OCI-LY3 (cell line): ENCODE measurements around the gene CR2.

Experiments used
- H2AFZ ChIP-seq: fragments of 200-600, 300-600 bp; shearing (Covaris generic); 2 replicates; pipeline ENCODE4 v1.6.0; 2014; ENCODE audit warnings: antibody characterized with exemption, low read depth, low read length
- H3K27ac ChIP-seq: fragments of 200-600, 300-600 bp; sonication (generic); 2 replicates; pipeline ENCODE4 v1.5.1; 2014; ENCODE audit warnings: mild to moderate bottlenecking, low read length, moderate library complexity, mixed read lengths
- H3K27me3 ChIP-seq: fragments of 200-600, 300-600 bp; sonication (generic); 2 replicates; pipeline ENCODE4 v1.6.1; 2014; ENCODE audit warnings: low read depth, low read length, mixed read lengths
- H3K36me3 ChIP-seq: fragments of 200-600, 300-600 bp; sonication (generic); replicated peaks from 2 replicates; pipeline ENCODE3; 2014; ENCODE audit warnings: low read depth, low read length, mixed read lengths
- H3K4me1 ChIP-seq: fragments of 300-600, 200-600 bp; sonication (generic); 2 replicates; pipeline ENCODE4 v1.6.1; 2014; ENCODE audit warnings: low read length, mixed read lengths
- H3K4me2 ChIP-seq: fragments of 200-600, 300-600 bp; sonication (generic); 2 replicates; pipeline ENCODE4 v1.6.1; 2014; ENCODE audit warnings: low read length, mixed read lengths
- H3K4me3 ChIP-seq: fragments of 300-600, 200-600 bp; sonication (generic); 2 replicates; pipeline ENCODE4 v1.5.1; 2014; ENCODE audit warnings: antibody characterized with exemption, mild to moderate bottlenecking, low read length, moderate library complexity
- H3K79me2 ChIP-seq: fragments of 300-600, 200-600 bp; shearing (Covaris generic); 2 replicates; pipeline ENCODE4 v1.6.1; 2014; ENCODE audit warnings: mild to moderate bottlenecking, low read length, mixed read lengths
- H3K9ac ChIP-seq: fragments of 300-600, 200-600 bp; shearing (Covaris generic); 2 replicates; pipeline ENCODE4 v1.6.0; 2014; ENCODE audit warnings: mild to moderate bottlenecking, low read length, moderate library complexity
- H3K9me3 ChIP-seq: fragments of 200-600, 300-600 bp; shearing (Covaris generic); 2 replicates; pipeline ENCODE4 v1.6.1; 2014; ENCODE audit warnings: low read length, mixed read lengths; ENCODE audit not compliant: insufficient read depth
- H4K20me1 ChIP-seq: fragments of 200-600, 300-600 bp; sonication (generic); 2 replicates; pipeline ENCODE4 v1.6.1; 2016; ENCODE audit warnings: low read length, mixed read lengths; ENCODE audit not compliant: insufficient read depth
- EZH2phosphoT487 ChIP-seq: fragments of 200-600 bp; shearing (Covaris generic); IDR thresholded peaks from 2 replicates; pipeline ENCODE4 v1.6.1; 2018; ENCODE audit warnings: antibody characterized with exemption, mixed run types, low read depth
- TF ChIP-seq, protein P1 (sequence below): fragments of 200-600, 300-600 bp; sonication (generic); IDR thresholded peaks from 2 replicates; pipeline ENCODE4 v1.5.1; 2014; ENCODE audit warnings: antibody characterized with exemption, low read length, low read depth

CR2 gene

DNA sequence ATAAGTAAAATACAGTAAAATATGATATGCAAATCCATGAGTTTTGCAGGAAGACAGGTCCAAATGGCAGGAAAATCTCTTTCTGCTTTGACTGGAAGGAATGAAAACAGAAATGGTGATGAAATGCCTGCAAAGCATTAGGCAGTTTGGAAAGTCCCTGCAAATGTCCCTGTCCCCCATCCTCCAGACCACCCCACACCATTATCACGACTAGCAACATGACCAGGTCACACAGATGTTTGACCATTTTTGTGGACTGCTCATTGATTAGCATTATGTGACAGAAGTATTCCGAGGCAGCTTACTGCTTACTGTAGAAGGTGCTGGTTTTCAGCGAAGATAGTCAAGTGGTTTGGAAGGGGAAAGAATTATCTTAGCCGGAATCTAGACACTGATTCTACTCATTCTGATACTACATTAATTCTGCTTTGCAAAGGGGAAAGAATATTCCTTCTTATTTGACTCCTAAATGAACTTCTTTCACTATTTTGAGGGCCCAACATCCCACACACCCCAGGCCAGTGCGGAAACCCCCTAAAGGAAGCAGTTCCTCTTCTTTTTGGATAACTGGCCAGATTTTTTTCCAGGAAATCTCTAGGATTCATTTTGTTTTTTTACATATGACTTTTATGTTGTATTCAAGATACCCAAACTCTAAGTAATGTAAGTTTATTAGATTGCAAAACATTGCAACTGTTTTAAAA, 9.5 kb upstream of the CR2 start:
- peak overlapping the region; percentile 32 for H3K4me3 ChIP-seq
- peak overlapping the region; percentile 70 for H3K4me2 ChIP-seq
- H3K9me3 ChIP-seq = no peaks in the 10 kb centered on the region
- H3K9ac ChIP-seq = no peak overlapping the region
- peaks cover 19% of the 10 kb centered on the region for H3K4me1 ChIP-seq
- no peaks in the 10 kb centered on the region for H4K20me1 ChIP-seq
- peak overlapping the region; percentile 5; the same call in 1 of the 2 replicates for H3K27ac ChIP-seq
- H3K27me3 ChIP-seq = peaks cover 3% of the 10 kb centered on the region
- no peak overlapping the region for H2AFZ ChIP-seq
- H3K79me2 ChIP-seq = no peaks in the 10 kb centered on the region
- no peaks in the 10 kb centered on the region for H3K36me3 ChIP-seq
- no peak for TF ChIP-seq EZH2phosphoT487
- TF ChIP-seq, protein P1, sequence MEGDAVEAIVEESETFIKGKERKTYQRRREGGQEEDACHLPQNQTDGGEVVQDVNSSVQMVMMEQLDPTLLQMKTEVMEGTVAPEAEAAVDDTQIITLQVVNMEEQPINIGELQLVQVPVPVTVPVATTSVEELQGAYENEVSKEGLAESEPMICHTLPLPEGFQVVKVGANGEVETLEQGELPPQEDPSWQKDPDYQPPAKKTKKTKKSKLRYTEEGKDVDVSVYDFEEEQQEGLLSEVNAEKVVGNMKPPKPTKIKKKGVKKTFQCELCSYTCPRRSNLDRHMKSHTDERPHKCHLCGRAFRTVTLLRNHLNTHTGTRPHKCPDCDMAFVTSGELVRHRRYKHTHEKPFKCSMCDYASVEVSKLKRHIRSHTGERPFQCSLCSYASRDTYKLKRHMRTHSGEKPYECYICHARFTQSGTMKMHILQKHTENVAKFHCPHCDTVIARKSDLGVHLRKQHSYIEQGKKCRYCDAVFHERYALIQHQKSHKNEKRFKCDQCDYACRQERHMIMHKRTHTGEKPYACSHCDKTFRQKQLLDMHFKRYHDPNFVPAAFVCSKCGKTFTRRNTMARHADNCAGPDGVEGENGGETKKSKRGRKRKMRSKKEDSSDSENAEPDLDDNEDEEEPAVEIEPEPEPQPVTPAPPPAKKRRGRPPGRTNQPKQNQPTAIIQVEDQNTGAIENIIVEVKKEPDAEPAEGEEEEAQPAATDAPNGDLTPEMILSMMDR = no peak

DNA sequence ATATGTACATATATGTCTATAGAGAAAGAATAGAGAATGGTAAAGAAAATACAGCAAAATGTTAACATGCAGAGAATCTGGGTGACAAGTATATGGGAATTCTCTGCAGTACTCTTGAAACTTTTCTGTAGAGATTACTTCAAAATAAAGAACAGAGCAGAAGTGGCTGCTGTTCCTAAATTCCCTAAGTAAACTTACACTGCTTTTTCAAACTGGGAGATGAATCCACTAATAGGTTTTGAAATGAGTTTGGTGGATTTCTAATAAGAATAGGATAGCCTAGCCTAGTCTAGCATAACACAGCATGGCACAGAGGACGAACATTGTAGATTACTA, 450 bp upstream of the CR2 start:
- Histone ChIP-seq H3K4me2 (peak overlapping the region; percentile 89), H3K27ac (no peak overlapping the region), H2AFZ (peak overlapping the region; percentile 81)

DNA sequence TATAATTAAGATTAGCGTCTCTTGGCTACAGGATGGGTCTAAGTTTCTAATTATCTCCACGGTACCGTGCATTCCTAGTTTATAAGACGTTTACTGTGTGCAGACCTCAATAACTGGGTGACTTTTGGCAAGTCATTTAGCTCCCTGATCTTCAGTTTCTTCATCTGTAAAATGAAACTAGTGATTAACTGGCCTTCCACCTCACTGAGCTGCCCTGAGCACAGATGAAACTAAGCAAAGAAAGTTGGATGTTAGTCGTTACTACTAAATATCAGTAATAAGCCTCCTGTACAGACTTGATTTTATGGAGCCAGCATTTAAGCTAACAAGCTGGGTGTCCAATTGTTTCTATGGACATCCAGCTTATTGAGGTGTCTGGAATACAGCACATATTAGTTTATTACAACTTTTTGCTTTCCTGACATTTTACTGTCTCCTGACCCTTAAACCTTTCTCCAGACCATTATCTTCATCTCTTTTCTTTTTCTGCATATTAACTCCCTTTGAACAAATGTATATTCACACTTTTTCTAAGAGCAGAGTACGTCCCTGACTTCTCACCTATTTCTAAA, 1.1 kb downstream of the CR2 start:
- peak overlapping the region; percentile 89 for H3K4me2 ChIP-seq
- H3K27me3 ChIP-seq = peaks cover 24% of the 10 kb centered on the region
- peaks cover 15% of the 10 kb centered on the region for H3K4me1 ChIP-seq
- TF ChIP-seq EZH2phosphoT487 = no peak
- TF ChIP-seq, protein P1 = no peak
- no peaks in the 10 kb centered on the region for H3K36me3 ChIP-seq
- H3K27ac ChIP-seq = no peak overlapping the region
- H3K79me2 ChIP-seq = no peaks in the 10 kb centered on the region
- H3K9ac ChIP-seq = peak overlapping the region; percentile 66
- no peaks in the 10 kb centered on the region for H3K9me3 ChIP-seq
- no peaks in the 10 kb centered on the region for H4K20me1 ChIP-seq
- peak overlapping the region; percentile 85 for H3K4me3 ChIP-seq
- peak overlapping the region; percentile 81 for H2AFZ ChIP-seq

More for the DNA sequence above, 450 bp upstream of the CR2 start:
- H3K36me3 ChIP-seq = no peaks in the 10 kb centered on the region
- no peaks in the 10 kb centered on the region for H3K9me3 ChIP-seq
- no peaks in the 10 kb centered on the region for H4K20me1 ChIP-seq
- H3K79me2 ChIP-seq = no peaks in the 10 kb centered on the region
- peak overlapping the region; percentile 66; the same call in 1 of the 2 replicates for H3K9ac ChIP-seq
- peak overlapping the region; percentile 85 for H3K4me3 ChIP-seq
- TF ChIP-seq EZH2phosphoT487 = 0 out of 2 replicates have a peak, but pooled peaks have one; percentile 10
- TF ChIP-seq, protein P1 = no peak
- H3K27me3 ChIP-seq = peaks cover 34% of the 10 kb centered on the region
- H3K4me1 ChIP-seq = peaks cover 15% of the 10 kb centered on the region

DNA sequence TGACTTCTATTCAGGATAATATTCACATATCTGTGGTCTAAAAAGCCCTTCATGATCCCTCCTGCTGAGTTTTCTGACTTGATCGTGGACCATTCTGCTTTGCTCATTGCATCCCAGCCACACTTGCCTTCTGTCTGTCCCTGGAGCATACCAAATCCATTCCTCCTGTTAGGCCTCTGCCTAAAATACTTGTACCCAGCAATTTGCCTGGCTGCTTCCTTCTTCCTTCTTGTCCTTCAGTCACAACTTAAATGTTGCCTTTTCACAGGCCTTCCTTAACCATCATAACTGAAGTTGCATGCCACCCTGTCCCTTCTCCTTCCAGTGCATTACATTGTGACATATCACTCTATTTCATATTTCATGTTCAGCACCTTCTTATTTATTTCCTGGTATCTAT, 4.3 kb downstream of the CR2 start:
- no peak overlapping the region for H2AFZ ChIP-seq
- no peaks in the 10 kb centered on the region for H3K9me3 ChIP-seq
- H3K36me3 ChIP-seq = no peaks in the 10 kb centered on the region
- H3K4me1 ChIP-seq = peaks cover 15% of the 10 kb centered on the region
- H3K27ac ChIP-seq = no peak overlapping the region
- H3K27me3 ChIP-seq = peaks cover 3% of the 10 kb centered on the region; the same call in 1 of the 2 replicates
- TF ChIP-seq, protein P1 = no peak
- TF ChIP-seq EZH2phosphoT487 = no peak
- no peak overlapping the region for H3K4me3 ChIP-seq
- no peak overlapping the region for H3K9ac ChIP-seq
- H3K4me2 ChIP-seq = no peak overlapping the region
- H3K79me2 ChIP-seq = no peaks in the 10 kb centered on the region
- no peaks in the 10 kb centered on the region for H4K20me1 ChIP-seq
